DOHH2 (cell line): ENCODE data around the gene SH3PXD2A.
A peak's percentile ranks its signal among the peaks of the same experiment; 100 is the strongest.

Experiments
- H3F3A ChIP-seq: fragments of 200-600 bp; sonication (generic), shearing (Covaris generic); 2 replicates; pipeline ENCODE4 v1.6.0; 2016; ENCODE audit warnings: antibody characterized with exemption, mild to moderate bottlenecking; ENCODE audit not compliant: control insufficient read depth, insufficient read depth
- H3K27ac ChIP-seq: fragments of 200-600 bp; sonication (generic); 2 replicates; pipeline ENCODE4 v1.5.1; 2014; ENCODE audit warnings: low read depth, mild to moderate bottlenecking, low read length, moderate library complexity
- H3K27me3 ChIP-seq: fragments of 200-600 bp; sonication (generic); 2 replicates; pipeline ENCODE4 v1.6.1; 2014; ENCODE audit warnings: mild to moderate bottlenecking, low read length, mixed read lengths; ENCODE audit not compliant: control insufficient read depth
- H3K36me3 ChIP-seq: fragments of 200-600 bp; sonication (generic); 2 replicates; pipeline ENCODE4 v1.6.1; 2014; ENCODE audit warnings: mild to moderate bottlenecking, low read length, moderate library complexity, mixed read lengths; ENCODE audit not compliant: control insufficient read depth
- H3K4me1 ChIP-seq: fragments of 200-600 bp; sonication (generic); 2 replicates; pipeline ENCODE4 v1.6.1; 2014; ENCODE audit warnings: mild to moderate bottlenecking, low read length, mixed read lengths; ENCODE audit not compliant: control insufficient read depth
- H3K4me2 ChIP-seq: fragments of 200-600 bp; sonication (generic); 2 replicates; pipeline ENCODE4 v1.6.0; 2014; ENCODE audit warnings: mild to moderate bottlenecking, low read length, moderate library complexity
- H3K4me3 ChIP-seq: fragments of 200-600 bp; sonication (generic); 2 replicates; pipeline ENCODE4 v1.5.1; 2014; ENCODE audit warnings: mild to moderate bottlenecking, low read length, mixed read lengths
- H3K79me2 ChIP-seq: fragments of 200-600 bp; sonication (generic); 2 replicates; pipeline ENCODE4 v1.6.1; 2014; ENCODE audit warnings: mild to moderate bottlenecking, low read length, mixed read lengths; ENCODE audit not compliant: control insufficient read depth
- H3K9me2 ChIP-seq: fragments of 200-600 bp; sonication (generic); replicated peaks from 2 replicates; pipeline ENCODE4 v1.6.1; 2014; ENCODE audit warnings: mild to moderate bottlenecking, low read length, mixed read lengths; ENCODE audit not compliant: control insufficient read depth
- H3K9me3 ChIP-seq: fragments of 200-600 bp; sonication (generic); 2 replicates; pipeline ENCODE4 v1.6.1; 2014; ENCODE audit warnings: antibody characterized with exemption, low read length, mixed read lengths; ENCODE audit not compliant: control insufficient read depth, insufficient read depth
- H4K20me1 ChIP-seq: fragments of 200-600 bp; sonication (generic); 2 replicates; pipeline ENCODE4 v1.6.0; 2014; ENCODE audit warnings: low read depth, mild to moderate bottlenecking, antibody characterized with exemption, low read length, moderate library complexity; ENCODE audit not compliant: control insufficient read depth, insufficient read depth
- CTCF ChIP-seq: fragments of 200-600 bp; sonication (generic); IDR thresholded peaks from one replicate; pipeline ENCODE4 v1.5.1; 2014; ENCODE audit warnings: antibody characterized with exemption, mild to moderate bottlenecking, low read depth, low read length; ENCODE audit not compliant: poor library complexity, severe bottlenecking
- EZH2phosphoT487 ChIP-seq: fragments of 200-600 bp; sonication (generic); IDR thresholded peaks from 2 replicates; pipeline ENCODE4 v1.6.1; 2017; ENCODE audit warnings: borderline replicate concordance, mild to moderate bottlenecking, antibody characterized with exemption, low read length, moderate library complexity, mixed read lengths

SH3PXD2A gene

GRCh38 chr10:103661198-103661950, 194.0 kb downstream of the SH3PXD2A start:
- Histone ChIP-seq H3K9me3 (no peaks in the 10 kb centered on the region), H3K9me2 (no peaks in the 10 kb centered on the region), H3K27ac (no peak overlapping the region), H3K79me2 (no peaks in the 10 kb centered on the region), H3F3A (no peaks in the 10 kb centered on the region), H3K4me3 (peak overlapping the region; percentile 17; the same call in 1 of the 2 replicates), H3K36me3 (no peaks in the 10 kb centered on the region), H3K27me3 (peaks cover 9% of the 10 kb centered on the region; the same call in 1 of the 2 replicates), H3K4me1 (no peaks in the 10 kb centered on the region), H4K20me1 (no peaks in the 10 kb centered on the region), H3K4me2 (peak overlapping the region; percentile 7; the same call in 1 of the 2 replicates)
- TF ChIP-seq CTCF, result no peak
- TF ChIP-seq EZH2phosphoT487, result no peak

GRCh38 chr10:103660364-103661197, 194.8 kb downstream of the SH3PXD2A start:
- Histone ChIP-seq H3K4me1 (no peaks in the 10 kb centered on the region), H3K79me2 (no peaks in the 10 kb centered on the region), H3K4me3 (peak overlapping the region; percentile 17; the same call in 1 of the 2 replicates)

GRCh38 chr10:103659674-103660363, 195.6 kb downstream of the SH3PXD2A start:
- H3K79me2 ChIP-seq, result no peaks in the 10 kb centered on the region
- H3K4me3 ChIP-seq, result no peak overlapping the region
- TF ChIP-seq CTCF (no peak), EZH2phosphoT487 (no peak)

More at GRCh38 chr10:103660364-103661197, 194.8 kb downstream of the SH3PXD2A start:
- H3K9me2 ChIP-seq, result no peaks in the 10 kb centered on the region
- no peaks in the 10 kb centered on the region for H3K9me3 ChIP-seq
- H3K4me2 ChIP-seq, result peak overlapping the region; percentile 11; the same call in 1 of the 2 replicates
- no peaks in the 10 kb centered on the region for H3K36me3 ChIP-seq
- H4K20me1 ChIP-seq, result no peaks in the 10 kb centered on the region
- peaks cover 6% of the 10 kb centered on the region; the same call in 1 of the 2 replicates for H3K27me3 ChIP-seq
- TF ChIP-seq EZH2phosphoT487 (no peak), CTCF (no peak)
- H3K27ac ChIP-seq, result no peak overlapping the region
- H3F3A ChIP-seq, result no peaks in the 10 kb centered on the region

More at GRCh38 chr10:103659674-103660363, 195.6 kb downstream of the SH3PXD2A start:
- no peaks in the 10 kb centered on the region for H3K9me2 ChIP-seq
- no peak overlapping the region for H3K27ac ChIP-seq
- H4K20me1 ChIP-seq, result no peaks in the 10 kb centered on the region
- H3K27me3 ChIP-seq, result peaks cover 6% of the 10 kb centered on the region; the same call in 1 of the 2 replicates
- H3F3A ChIP-seq, result no peaks in the 10 kb centered on the region
- no peaks in the 10 kb centered on the region for H3K4me1 ChIP-seq
- H3K9me3 ChIP-seq, result no peaks in the 10 kb centered on the region
- H3K4me2 ChIP-seq, result peak overlapping the region; percentile 11; the same call in 1 of the 2 replicates
- no peaks in the 10 kb centered on the region for H3K36me3 ChIP-seq
